NCI-H128 (cell line): ENCODE data around the gene PLAA.

Source experiments
- DNase-seq: peaks from one replicate; lab custom pipeline; 2025; ENCODE audit not compliant: unreplicated experiment; lab: John Stamatoyannopoulos, UW

The PLAA gene

DNA sequence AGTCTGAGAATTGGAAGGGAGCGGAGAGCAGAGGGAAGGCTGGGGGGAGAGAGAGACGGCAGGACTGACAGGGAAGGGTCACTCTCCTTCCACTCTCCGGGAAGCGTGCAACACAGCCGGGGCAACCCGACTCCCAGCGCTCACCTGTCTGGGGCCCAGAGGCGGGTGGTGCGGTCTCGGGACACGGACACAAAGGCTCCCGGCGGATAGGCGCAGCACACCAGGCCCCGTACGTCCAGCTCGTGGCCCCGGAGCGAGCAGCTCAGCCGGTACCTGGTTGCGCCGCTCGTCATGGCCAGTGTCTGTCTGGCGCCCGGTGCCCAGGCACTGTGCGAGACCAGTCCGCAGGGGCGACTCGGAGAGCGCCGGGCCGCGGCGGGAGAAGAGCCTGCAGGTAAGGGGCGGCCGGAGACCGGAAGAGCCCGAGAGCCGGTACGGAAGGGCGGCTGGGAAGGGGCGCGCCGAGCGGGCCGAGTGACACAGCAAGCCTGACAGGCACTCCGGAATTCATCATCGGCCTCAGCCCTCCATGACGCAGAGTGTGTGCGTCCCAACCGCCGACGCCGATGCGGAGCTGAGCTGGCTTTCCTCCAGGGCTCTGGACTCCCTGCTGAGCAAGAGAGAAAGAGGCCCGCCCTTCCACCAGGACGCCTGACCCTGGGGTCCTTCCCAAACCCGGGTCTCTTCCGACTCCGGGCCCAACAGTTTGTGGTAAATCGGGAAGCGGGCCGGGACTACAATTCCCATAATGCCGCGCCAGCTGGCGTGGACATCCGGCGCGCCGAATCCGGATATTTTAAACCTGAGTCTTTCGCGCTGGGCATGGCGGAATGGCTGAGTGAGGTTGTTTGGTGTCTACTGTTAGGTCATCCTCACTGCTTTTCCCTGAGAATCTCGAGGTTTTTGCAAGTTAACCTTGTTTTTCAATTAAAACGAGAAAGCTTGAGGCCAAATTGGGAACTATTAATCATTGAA is at the start of gene PLAA:
Gene PLAA (minus strand): TSS at position 490 of the 975 bp plus-strand sequence. CDS start 197 bp downstream, at position 293.
- DNase-seq = peak; percentile 88

DNA sequence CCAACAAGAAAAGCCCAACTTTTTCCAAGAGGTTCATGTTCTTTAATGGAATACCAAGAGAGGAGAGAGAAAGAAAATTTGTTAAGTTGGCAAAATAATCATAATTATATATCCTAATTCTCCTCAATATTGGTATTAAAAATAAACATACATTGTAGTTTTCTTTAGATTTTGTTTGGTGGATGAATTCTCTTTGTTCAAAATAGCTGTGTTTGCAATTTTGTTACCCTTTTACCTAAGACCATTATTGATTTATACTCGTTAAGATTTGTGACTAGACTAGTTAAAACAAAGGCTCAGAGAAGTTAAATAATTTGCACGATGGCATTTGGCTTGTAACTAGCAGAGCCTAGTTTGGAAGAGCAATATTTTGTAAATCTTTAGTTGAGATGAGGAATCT is 48.8 kb upstream of the PLAA start:
- no peak for DNase-seq

DNA sequence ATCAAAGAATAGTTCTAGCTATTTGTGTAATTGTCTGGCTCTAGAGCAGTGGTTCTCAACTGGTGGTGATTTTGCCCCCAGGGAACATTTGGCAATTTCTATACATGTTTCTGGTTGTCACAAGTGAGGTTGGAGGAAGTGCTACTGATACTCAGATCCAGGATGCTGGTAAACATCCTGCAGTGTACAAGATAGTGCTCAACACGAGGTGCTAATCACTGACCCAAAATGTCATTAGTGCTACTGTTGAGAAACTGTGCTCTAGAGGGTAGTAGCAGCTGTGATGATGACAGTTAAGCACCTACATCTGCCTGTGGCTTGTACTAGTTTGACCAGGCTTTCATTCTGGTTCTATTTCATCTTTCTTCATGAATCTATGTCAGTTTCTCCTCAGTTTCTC is 36.3 kb upstream of the PLAA start:
- DNase-seq = no peak

DNA sequence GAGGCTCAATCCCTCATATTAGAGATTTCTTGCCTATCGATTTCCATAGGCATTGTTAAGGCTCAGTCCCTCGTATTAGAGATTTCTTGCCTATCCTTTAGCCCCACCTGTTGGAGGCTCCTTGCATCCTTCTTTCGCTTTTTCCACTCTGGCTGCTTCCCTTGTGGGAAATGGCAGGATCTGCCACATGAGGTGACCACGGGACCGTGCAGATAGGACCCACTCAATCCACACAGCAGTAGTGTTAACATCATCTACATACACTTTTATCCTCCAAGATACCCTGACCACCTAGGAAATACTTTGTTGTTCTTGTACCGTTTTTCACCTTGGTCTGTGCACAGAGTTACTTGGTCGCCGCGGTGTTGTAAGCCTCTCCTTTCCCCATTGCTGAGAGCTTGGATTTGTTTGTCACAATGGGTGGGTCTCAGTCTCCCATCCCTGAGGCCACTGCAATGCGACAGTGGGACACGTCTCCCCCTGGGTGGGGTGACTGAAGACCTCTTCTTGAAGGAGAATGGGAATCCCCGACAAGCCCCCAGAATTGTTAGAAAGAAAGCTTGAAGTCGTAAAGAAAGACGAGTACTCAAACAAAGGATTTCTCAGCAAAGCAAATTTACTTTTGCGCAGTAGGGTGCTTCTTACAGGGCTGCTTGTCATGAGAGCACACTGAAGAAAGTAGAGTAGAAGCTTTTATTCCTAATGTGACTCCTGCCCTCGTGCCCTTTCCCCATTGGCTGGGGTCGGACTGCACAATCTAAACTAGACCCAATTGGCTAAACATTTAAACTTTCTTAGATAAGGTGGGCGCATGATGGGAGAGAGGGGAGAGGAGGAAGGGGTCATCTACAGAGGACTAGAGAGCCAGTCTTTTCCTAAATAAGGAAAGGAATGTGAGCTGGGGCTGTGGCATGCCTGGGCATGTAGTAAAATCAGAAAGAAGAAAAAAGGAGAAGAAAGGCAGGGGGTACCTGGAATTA is 29.0 kb upstream of the PLAA start:
- peak; percentile 38 for DNase-seq

DNA sequence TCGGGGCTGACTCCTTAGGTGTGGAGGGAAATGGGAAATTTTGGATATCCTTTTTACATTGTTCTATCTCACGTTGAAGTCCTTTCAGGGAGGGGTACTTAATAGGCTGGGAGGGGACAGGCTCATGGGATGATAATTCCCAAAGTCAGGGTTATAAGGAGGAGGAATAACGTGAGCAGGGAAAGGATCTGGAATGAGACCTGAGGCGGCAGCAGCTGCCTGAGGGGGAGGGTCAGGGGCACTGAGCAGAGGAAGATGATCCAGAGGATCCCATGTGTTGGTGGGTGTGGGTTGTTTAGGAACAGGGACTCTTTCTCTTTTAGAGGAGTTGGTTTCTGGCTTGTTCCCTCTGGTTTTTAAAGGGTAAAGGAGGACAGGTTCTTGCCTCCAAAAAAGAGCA is 27.9 kb upstream of the PLAA start:
- no peak for DNase-seq

DNA sequence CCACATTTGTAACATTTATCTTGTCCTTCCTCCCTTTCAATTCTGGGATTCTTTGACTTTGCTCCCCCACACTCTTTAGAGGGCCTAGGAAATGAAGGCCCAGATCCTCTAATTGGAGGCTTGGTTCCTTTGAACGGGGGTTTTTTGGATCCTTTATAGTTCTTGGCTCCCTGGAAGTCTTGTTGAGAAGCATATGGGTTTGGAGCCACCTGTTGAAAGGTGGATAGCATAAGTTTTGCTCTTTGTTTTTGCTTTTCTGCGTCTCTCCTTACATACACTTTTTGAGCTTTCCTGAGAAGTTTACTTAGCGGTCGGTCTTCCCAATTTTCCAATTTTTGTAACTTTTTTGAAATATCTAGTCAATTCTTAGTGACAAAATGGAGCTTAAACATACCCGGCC is 26.9 kb upstream of the PLAA start:
- DNase-seq = no peak

DNA sequence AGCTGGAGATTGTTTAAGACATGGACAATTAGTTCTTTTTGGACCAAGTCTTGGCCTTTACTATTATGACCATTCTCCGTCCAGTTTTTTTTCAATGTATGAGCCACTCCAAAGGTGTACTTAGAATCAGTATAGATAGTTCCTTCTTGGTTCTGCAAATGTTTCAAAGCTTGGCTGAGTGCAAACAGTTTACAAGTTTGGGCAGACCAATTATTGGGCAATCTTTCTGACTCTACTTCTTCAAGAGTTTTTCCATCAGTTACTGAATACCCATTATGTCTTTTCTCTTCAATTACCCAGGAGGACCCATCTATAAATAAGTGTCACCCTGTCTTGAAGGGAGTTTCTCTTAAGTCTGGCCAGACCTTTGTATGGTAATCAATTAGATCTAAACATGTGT is 24.7 kb upstream of the PLAA start:
- no peak for DNase-seq

DNA sequence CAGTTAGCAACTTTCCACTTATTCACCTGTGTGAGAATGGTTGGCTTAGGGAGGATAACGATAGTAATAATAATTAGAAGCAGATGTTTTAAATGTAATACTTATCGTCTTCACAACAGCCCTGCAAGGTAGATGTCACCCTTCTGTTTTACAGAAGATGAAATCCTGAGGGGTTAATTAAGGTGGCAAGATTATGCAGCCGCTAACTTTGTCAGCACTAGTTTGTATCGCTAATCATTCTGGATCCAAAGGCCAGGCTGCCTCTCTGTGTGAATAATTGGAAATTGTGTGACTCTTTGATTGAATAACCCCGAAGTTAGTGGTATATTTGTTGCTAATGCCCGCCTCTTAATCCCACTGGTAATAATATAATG is 9.8 kb upstream of the PLAA start:
- DNase-seq = no peak

DNA sequence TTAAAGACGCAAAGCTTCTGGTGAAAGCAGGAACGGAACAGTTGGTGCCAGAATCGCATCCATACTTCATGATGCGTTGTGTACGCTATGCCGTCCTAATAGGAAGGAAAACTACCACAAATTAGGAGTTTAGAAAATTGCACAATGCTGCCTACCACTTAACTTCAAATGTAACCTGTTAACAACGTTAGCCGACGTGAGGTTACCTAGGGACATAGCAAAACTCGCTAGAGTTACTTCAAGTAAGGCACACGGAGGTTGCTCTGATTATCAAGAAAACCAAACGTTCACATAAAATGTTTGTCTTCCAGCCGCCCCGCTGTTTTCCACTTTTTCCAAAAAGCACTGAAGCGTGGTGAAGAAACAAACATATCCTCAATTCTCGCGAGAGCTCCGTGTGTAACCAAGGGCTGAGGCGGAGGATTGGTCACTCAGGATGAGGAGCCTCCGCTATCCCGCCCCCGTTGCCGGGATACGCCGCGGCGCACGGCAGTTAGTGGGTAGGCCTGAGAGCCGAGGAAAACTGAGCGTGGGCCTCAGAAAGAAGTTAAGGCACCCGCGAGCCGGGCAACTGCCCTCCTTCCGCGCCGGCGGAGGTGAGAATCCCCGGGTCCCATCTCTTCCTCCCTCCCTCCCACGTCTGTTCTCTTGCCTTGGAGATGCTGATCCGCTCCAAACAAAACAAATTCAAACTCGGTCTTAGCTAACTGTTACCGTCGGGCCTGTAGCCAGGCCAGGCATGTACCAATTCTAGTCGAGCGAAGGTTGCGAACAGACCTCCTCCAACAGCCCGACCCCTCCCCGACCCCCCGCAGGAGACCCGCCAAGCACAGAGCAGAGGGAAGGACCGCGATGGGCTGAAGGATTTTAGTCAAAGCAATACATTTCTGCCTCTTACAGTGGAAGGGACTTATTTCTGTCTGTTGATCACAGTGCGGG is 9.1 kb upstream of the PLAA start, which contains the start of gene IFT74:
Gene IFT74 (plus strand): TSS at position 492 of the 939 bp plus-strand sequence. CDS start 5,556 bp downstream, outside the sequence.
- peak; percentile 99 for DNase-seq

DNA sequence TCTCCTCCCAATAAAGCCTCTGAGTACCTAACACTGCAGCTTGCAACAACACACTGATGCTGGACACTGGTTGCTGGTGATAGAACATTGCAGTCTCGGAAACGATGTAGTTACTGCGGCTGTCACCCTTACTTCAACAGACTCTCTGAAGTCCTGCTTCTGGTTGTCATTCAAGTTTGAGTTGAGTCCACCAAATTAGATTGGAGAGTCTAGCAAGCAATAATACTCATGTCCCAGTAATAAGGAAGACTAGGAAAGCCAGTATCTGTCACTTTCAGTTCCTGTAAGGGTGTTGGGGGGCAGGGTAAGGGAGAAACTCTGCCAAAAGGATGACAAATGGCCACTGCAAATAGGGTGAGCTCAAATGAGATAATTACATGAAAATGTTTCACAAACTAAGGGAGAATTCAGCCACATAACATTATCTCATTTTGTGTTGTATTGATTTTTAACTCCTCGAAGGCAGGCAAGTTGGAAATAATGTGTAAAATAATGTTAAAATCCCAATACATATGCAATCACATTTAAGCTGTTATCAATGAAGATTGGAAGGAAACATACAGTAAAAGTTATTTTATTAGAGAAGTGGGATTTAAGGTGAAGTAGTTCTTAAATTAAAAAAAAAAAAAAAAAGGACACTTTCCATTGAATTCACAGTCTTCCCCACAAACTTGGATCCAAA is 8.3 kb upstream of the PLAA start:
- no peak for DNase-seq

DNA sequence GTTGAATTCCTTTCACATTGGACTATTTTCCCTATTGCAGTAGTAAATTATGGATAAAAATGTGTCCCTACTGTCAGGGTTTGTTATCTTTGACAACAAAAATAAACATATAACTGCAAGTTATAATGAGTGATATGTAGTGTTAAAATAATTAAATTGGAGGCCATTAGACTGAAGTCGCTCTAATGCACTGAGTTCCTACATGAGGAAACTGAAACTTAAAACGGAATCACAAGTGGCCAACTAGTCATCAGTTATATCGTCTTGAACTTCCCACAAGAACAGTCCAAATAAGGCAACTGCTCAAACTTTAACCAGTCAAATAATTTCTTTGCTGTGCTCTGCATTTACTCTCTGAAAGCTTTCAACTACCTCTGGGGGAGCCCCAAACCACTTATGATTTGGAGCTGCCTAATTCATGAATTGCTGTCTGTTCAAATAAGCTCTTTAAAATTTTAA is 7.0 kb upstream of the PLAA start:
- no peak for DNase-seq

DNA sequence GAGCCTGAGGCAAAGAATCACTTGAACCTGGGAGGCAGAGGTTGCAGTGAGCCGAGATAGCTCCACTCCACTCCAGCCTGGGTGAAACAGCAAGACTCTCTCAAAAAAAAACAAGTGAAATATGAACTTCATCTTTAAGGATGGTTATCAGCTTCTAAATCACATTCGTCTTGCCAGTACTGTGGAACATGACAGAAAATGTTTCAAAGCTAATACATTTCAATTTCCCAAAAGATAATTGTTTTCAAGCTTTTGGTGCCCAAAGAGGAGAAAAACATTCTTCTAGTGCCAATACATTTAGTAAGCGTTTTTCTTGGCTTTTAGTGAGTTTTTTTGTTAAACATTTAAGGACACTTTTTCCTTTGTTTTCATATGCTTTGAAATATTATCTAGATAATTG is 4.8 kb upstream of the PLAA start:
- no peak for DNase-seq

DNA sequence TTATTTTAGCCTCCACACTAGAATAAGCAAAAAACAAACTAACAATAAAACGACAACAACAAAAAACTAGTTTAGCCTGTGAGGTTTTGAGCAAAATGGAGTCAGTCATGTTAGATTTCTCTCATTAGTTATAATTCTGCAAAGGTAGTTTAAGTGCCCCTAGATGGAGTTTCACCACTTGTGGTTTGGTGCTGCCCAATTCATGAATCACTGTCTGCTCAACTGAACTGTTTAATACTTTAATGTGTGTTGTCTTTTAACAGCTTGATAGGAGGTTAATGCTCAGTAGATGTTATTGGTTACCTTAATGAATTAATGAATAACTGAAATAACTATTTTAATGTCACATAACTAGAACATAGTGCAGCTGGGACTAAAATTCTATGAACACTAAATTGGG is 3.5 kb upstream of the PLAA start:
- DNase-seq = no peak

DNA sequence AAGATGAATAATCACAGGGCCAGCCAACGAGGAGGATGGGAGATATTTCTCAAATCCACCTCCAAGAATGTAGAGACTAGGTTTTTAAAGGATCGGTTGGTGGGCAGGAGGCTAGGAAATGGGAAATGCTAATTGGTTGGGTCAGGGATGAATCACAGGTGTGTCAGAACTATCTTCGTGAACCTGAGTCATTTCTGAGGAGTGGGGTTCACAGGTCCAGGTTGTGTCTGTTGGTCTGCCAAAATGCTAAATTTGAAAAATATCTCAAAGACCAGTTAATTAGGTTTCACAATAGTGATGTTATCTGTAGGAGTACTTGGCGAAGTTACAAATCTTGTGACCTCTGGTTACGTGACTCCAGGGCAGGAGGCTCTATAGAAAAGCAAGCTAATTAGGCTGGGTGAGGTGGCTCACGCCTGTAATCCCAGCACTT is 2.6 kb upstream of the PLAA start:
- no peak for DNase-seq

DNA sequence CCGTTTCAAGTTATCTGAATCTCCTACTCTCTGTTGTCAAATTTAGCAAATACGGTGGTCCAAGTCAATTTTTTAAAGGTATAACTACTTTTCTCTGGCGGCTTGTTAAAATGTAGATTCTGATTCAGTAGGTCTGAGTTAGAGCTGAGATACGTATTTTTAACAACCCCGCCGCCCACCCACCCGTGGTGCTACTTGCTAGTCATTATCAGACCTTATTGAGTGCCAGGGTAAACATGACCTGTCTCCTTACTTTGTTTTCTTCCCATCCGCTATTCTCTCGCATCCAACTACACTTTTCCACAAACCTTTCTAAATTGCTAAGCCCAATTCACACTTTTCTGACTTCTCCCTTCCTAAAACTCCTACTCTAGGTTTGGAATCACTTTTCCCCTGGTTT is 694 bp upstream of the PLAA start:
- DNase-seq = no peak

DNA sequence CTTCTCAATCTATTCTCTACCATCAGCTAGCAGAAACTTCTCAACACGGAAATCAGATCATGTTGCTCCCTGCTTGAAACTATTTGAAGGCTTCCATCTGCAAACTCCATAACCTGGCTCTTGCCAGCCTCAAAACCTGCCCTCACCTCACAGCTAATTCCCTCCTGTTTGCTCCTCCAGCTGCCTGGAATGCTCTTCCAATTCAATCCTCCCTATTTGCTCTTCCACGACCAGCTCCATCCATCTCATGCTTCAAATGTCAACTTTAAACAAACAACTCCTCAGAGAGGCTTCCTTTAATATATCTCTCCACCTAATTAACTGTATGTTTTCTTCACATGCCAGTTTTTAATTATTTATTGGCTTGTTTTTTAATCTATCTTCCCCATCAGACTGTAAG is 1.5 kb downstream of the PLAA start:
- DNase-seq = no peak

DNA sequence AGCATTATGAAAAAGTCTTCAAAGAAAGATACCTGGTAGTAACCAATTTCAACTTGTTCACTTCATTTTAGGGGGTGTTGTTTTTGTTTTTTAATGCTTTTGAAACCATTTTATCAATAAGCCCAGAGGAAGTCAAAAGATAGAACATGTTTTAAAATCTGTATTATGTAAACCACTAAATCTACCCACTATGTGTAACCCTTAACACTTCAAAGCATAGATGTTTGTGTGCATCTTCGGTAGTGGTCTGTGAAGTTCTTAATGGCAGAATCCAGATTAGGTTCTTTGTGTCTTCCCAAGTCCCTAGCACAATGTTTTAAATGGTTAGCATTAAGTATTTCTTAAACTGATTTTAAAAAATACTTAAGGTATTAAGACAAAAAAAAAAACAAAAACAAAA is 6.3 kb downstream of the PLAA start:
- DNase-seq = no peak

DNA sequence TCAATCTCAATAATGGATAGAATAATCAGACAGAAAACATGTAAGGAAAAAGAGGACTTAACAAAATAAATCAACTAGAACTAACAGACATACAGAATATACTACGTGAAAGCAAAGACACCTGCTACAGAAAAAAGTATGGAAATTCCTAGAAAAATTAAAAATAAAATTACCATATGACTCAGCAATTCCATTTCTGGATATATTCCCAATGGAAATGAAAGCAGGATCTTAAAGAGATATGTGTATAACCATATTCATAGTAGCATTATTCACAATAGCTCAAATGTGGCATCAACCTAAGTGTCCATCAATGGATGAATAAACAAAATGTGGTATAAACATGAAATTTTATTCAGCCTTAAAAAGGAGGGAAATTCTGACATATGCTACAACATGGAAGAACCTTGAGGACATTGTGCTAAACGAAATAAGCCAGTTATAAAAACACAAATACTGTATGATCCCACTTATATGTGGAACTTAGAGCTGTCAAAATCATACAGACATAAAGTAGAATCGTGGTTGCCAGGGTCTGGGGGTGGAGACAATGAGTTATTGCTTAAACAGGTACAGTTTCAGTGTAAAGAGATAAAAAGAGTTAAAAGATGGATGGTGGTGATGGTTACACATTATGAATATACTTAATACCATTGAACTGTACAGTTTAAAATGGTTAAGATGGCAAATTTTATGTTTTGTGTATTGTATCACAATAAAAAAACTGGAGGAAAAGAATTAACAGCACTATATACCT is 6.9 kb downstream of the PLAA start:
- DNase-seq = no peak

DNA sequence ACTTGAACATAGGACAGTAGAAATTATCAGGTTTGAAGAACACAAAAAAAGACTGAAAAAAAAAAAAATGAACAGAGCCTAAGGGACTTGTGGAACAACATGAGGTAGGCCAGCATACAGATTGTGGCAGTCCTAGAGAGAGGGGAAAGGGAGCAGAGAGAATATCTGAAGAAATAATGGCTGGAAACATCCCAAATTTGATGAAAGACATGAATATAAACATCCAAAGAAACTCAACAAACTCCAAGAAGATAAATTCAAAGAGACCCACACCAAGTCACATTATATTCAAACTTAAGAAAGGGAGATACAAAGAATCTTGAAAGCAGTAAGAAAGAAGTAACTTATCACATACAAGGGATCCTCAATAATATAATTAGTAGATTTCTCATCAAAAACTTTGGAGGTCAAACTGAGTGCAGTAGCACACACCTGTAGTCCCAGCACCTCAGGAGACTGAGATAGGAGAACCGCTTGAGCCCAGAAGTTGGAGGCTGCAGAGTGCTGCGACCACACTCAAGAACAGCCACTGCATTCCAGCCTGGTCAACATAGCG is 9.1 kb downstream of the PLAA start:
- DNase-seq = no peak
